K562 (cell line): ENCODE results near the gene JMJD1C. TPM values are rescaled to one million over a fixed set of nuclear protein-coding genes. Genes with fewer than 3 reads are reported as not detected.

Experiments
- CEBPZ ChIP-seq: fragments of 150-350 bp; IDR thresholded peaks from 2 replicates; pipeline ENCODE4 v1.6.1; 2014; ENCODE audit warnings: low read depth, mild to moderate bottlenecking, low read length, borderline replicate concordance
- SMC3 ChIP-seq: conservative IDR thresholded peaks from 2 replicates; pipeline ENCODE4 v1.6.1; 2011; ENCODE audit warnings: low read depth, low read length, improper control_type of control experiment; ENCODE audit not compliant: insufficient read depth
- ZNF518B ChIP-seq: fragments of 250-450 bp; sonication (Bioruptor Pico); IDR thresholded peaks from 2 replicates; pipeline ENCODE4 v1.5.0; 2021; ENCODE audit warnings: mild to moderate bottlenecking, moderate library complexity
- polyA plus RNA-seq, 8 experiments: library from polyadenylated mRNA; depleted of rRNA in 4 of 8; stranded (reverse) in 5 of 8; unstranded in 3 of 8; fragments of >200 nt; fragmentation: Nextera tagmentation in 2 of 8; fragmentation: Illumina TruSeq in 1 of 8; extraction: Ambion mirVana in 2 of 8; extraction: Trizol in 1 of 8; gene quantifications; 2 replicates each; pipeline versions ENCODE4 v1.2.1 to v1.2.3, GENCODE V29; 2011 to 2014; ENCODE audit warnings: inconsistent platforms in 1 of 8, missing spikeins in 1 of 8
- total RNA-seq, 7 experiments: library from RNA; depleted of rRNA in 6 of 7; stranded (reverse); fragments of >200 nt in 6 of 7; fragmentation: Illumina TruSeq in 2 of 7; extraction: Trizol in 2 of 7; gene quantifications; 2 replicates each; pipeline versions ENCODE4 v1.2.1 to v1.2.3, GENCODE V29; 2011 to 2021; ENCODE audit warnings: low replicate concordance in 1 of 7

Gene JMJD1C
- total and polyA plus RNA-seq, 9 of the 15 experiments (the other 6 are each of a cell fraction or from before 2014, with no cell fraction given) = 25.3 to 68.0 (median 47.2) TPM

GRCh38 chr10:63501954-63502353 lies 36.2 kb upstream of the JMJD1C start (continued):
- no peak for TF ChIP-seq ZNF518B
- TF ChIP-seq CEBPZ = no peak
- no peak for TF ChIP-seq SMC3
